Measurements from ENCODE around the gene WEE2.

Gene WEE2

GRCh38 chr7:141695803-141696289, 12.3 kb upstream of the WEE2 start:
- Histone ChIP-seq H4K20me1 (peaks cover 23 to 49% (median 34%) of the 10 kb centered on the region in 11 experiments; a peak in 19 of 22 replicates), H3K9ac (no peak overlapping the region), H3K4me1 (peaks cover 47 to 56% (median 53%) of the 10 kb centered on the region in 10 experiments), H3K4me2 (peak overlapping the region; percentile 35 to 97 (median 57); a peak in 19 of 22 replicates), H3K9me3 (replicated peaks in 1 of 11) (no peaks in the 10 kb centered on the region), H3K27me3 (no peaks in the 10 kb centered on the region), H3K27ac (no peak overlapping the region), H3K36me3 (0 out of 22 replicates have a peak, but pooled peaks cover 0 to 5% (median 0%) of the 10 kb centered on the region in 11 experiments), H3K4me3 (no peak overlapping the region)
- TF ChIP-seq Cebpa-rat (IDR thresholded peaks at IDR 0.05): no peak

GRCh38 chr7:141696348-141696747, 11.8 kb upstream of the WEE2 start:
- peaks cover 22 to 50% (median 36%) of the 10 kb centered on the region in 11 experiments; a peak in 19 of 22 replicates for H4K20me1 ChIP-seq
- no peak overlapping the region for H3K4me3 ChIP-seq
- no peaks in the 10 kb centered on the region for H3K27me3 ChIP-seq
- H3K9me3 ChIP-seq (replicated peaks in 1 of 11): no peaks in the 10 kb centered on the region
- 0 out of 22 replicates have a peak, but pooled peaks cover 0 to under 1% (median 0%) of the 10 kb centered on the region in 11 experiments for H3K36me3 ChIP-seq
- no peak for TF ChIP-seq Cebpa-rat (IDR thresholded peaks at IDR 0.05)
- H3K4me2 ChIP-seq: peak overlapping the region; percentile 35 to 97 (median 57); a peak in 18 of 22 replicates
- H3K27ac ChIP-seq: no peak overlapping the region
- no peak overlapping the region for H3K9ac ChIP-seq
- peaks cover 49 to 58% (median 55%) of the 10 kb centered on the region in 10 experiments for H3K4me1 ChIP-seq

- Histone ChIP-seq H3K27ac (no peak overlapping the region), H3K4me3 (no peak overlapping the region), H3K9ac (no peak overlapping the region), H3K4me1 (peaks cover 51 to 60% (median 57%) of the 10 kb centered on the region in 10 experiments), H4K20me1 (peaks cover 19 to 50% (median 36%) of the 10 kb centered on the region in 11 experiments; a peak in 19 of 22 replicates), H3K4me2 (peak overlapping the region; percentile 10 to 97 (median 69); a peak in 20 of 22 replicates), H3K36me3 (no peaks in the 10 kb centered on the region), H3K9me3 (replicated peaks in 1 of 11) (no peaks in the 10 kb centered on the region), H3K27me3 (peaks cover 0 to under 1% (median 0%) of the 10 kb centered on the region in 11 experiments; a peak in 2 of 22 replicates)
- no peak for TF ChIP-seq Cebpa-rat (IDR thresholded peaks at IDR 0.05)
Measured at GRCh38 chr7:141697211-141697871, 10.8 kb upstream of the WEE2 start.

- Histone ChIP-seq H3K4me1 (peaks cover 62 to 68% (median 65%) of the 10 kb centered on the region in 10 experiments), H3K27ac (no peak overlapping the region), H3K27me3 (peaks cover 7 to 11% (median 8%) of the 10 kb centered on the region in 11 experiments; a peak in 10 of 22 replicates), H3K4me3 (no peak overlapping the region), H3K9me3 (replicated peaks in 1 of 11) (no peaks in the 10 kb centered on the region), H4K20me1 (peaks cover 19 to 50% (median 36%) of the 10 kb centered on the region in 11 experiments; a peak in 18 of 22 replicates), H3K9ac (no peak overlapping the region), H3K36me3 (no peaks in the 10 kb centered on the region), H3K4me2 (peak overlapping the region; percentile 49 to 97 (median 85); a peak in 21 of 22 replicates)
- TF ChIP-seq Cebpa-rat (IDR thresholded peaks at IDR 0.05): no peak
Measured at GRCh38 chr7:141698247-141699015, 9.7 kb upstream of the WEE2 start.

GRCh38 chr7:141699860-141700259, 8.3 kb upstream of the WEE2 start:
- Histone ChIP-seq H3K4me2 (peak overlapping the region in 10 of 11 experiments; percentile 16 to 97 (median 92); a peak in 15 of 22 replicates), H3K9me3 (replicated peaks in 1 of 11) (no peaks in the 10 kb centered on the region), H3K27ac (no peak overlapping the region), H3K9ac (no peak overlapping the region), H3K4me3 (no peak overlapping the region), H3K4me1 (peaks cover 62 to 68% (median 65%) of the 10 kb centered on the region in 10 experiments), H4K20me1 (peaks cover 19 to 50% (median 34%) of the 10 kb centered on the region in 11 experiments; a peak in 18 of 22 replicates), H3K27me3 (peaks cover 7 to 13% (median 10%) of the 10 kb centered on the region in 11 experiments; a peak in 10 of 22 replicates), H3K36me3 (no peaks in the 10 kb centered on the region)
- no peak for TF ChIP-seq Cebpa-rat (IDR thresholded peaks at IDR 0.05)

- Histone ChIP-seq H3K9ac (peak overlapping the region in 10 of 11 experiments; percentile 25 to 88 (median 61); a peak in 15 of 22 replicates), H3K36me3 (no peaks in the 10 kb centered on the region), H4K20me1 (peaks cover 19 to 49% (median 34%) of the 10 kb centered on the region in 11 experiments; a peak in 18 of 22 replicates), H3K27ac (no peak overlapping the region; a peak in 1 of 22 replicates), H3K4me1 (peaks cover 62 to 68% (median 65%) of the 10 kb centered on the region in 10 experiments), H3K4me3 (peak overlapping the region; percentile 50 to 87 (median 78); a peak in 19 of 20 replicates), H3K4me2 (peak overlapping the region; percentile 85 to 97 (median 93)), H3K27me3 (peaks cover 7 to 13% (median 10%) of the 10 kb centered on the region in 11 experiments; a peak in 10 of 22 replicates), H3K9me3 (replicated peaks in 1 of 11) (no peaks in the 10 kb centered on the region)
- TF ChIP-seq Cebpa-rat (IDR thresholded peaks at IDR 0.05): no peak
Measured at GRCh38 chr7:141700296-141700847, 7.8 kb upstream of the WEE2 start.

- peak overlapping the region; percentile 25 to 88 (median 59); a peak in 18 of 22 replicates for H3K9ac ChIP-seq
- H3K4me3 ChIP-seq: peak overlapping the region; percentile 50 to 87 (median 78)
- H4K20me1 ChIP-seq: peaks cover 19 to 44% (median 31%) of the 10 kb centered on the region in 11 experiments; a peak in 18 of 22 replicates
- H3K4me1 ChIP-seq: peaks cover 57 to 63% (median 61%) of the 10 kb centered on the region in 10 experiments
- H3K36me3 ChIP-seq: no peaks in the 10 kb centered on the region
- H3K27me3 ChIP-seq: peaks cover 7 to 13% (median 10%) of the 10 kb centered on the region in 11 experiments; a peak in 10 of 22 replicates
- TF ChIP-seq Cebpa-rat (IDR thresholded peaks at IDR 0.05): no peak
- no peaks in the 10 kb centered on the region for H3K9me3 ChIP-seq (replicated peaks in 1 of 11)
- H3K27ac ChIP-seq: peak overlapping the region in 4 of 11 experiments; percentile 19 to 43 (median 34); a peak in 3 of 22 replicates
- peak overlapping the region; percentile 85 to 97 (median 93) for H3K4me2 ChIP-seq
Measured at GRCh38 chr7:141700848-141701371, 7.2 kb upstream of the WEE2 start.

- H3K4me1 ChIP-seq: peaks cover 50 to 57% (median 55%) of the 10 kb centered on the region in 10 experiments
- no peak for TF ChIP-seq Cebpa-rat (IDR thresholded peaks at IDR 0.05)
- no peaks in the 10 kb centered on the region for H3K9me3 ChIP-seq (replicated peaks in 1 of 11)
- peak overlapping the region; percentile 79 to 88 (median 85) for H3K9ac ChIP-seq
- H3K27me3 ChIP-seq: peaks cover 7 to 13% (median 10%) of the 10 kb centered on the region in 11 experiments; a peak in 10 of 22 replicates
- H3K4me2 ChIP-seq: peak overlapping the region; percentile 61 to 98 (median 95)
- H4K20me1 ChIP-seq: peaks cover 19 to 41% (median 29%) of the 10 kb centered on the region in 11 experiments; a peak in 18 of 22 replicates
- peak overlapping the region; percentile 55 to 87 (median 80); a peak in 21 of 22 replicates for H3K27ac ChIP-seq
- no peaks in the 10 kb centered on the region for H3K36me3 ChIP-seq
- peak overlapping the region; percentile 76 to 87 (median 80) for H3K4me3 ChIP-seq
Measured at GRCh38 chr7:141701489-141702046, 6.6 kb upstream of the WEE2 start.
